Measurements from ENCODE around the gene PRDM16. TPM values are rescaled to one million over a fixed set of nuclear protein-coding genes. Genes with fewer than 3 reads are reported as not detected.

PRDM16 gene
- total RNA-seq, 1 donor from 2014 or later, result 5.6 TPM

- H3K4me3 ChIP-seq (ENCODE audit: low read depth, low read length), result no peak overlapping the region
- no peak for TF ChIP-seq CTCF (IDR thresholded peaks at IDR 0.05; ENCODE audit: insufficient read depth, low read length, poor library complexity, severe bottlenecking)
- no peak for DNase-seq (ENCODE audit: low read depth)
- peaks cover 30% of the 10 kb centered on the region for H3K27me3 ChIP-seq (ENCODE audit: control insufficient read depth, insufficient read depth, low read length)
- H3K36me3 ChIP-seq (ENCODE audit: control insufficient read depth, insufficient read depth, low read length), result no peaks in the 10 kb centered on the region
These were observed 135.7 kb downstream of the PRDM16 start for GRCh38 chr1:3204725-3205124.

- no peak for DNase-seq (ENCODE audit: low read depth)
- H3K36me3 ChIP-seq (ENCODE audit: control insufficient read depth, insufficient read depth, low read length), result no peaks in the 10 kb centered on the region
- peaks cover 33% of the 10 kb centered on the region for H3K27me3 ChIP-seq (ENCODE audit: control insufficient read depth, insufficient read depth, low read length)
- no peak overlapping the region for H3K4me3 ChIP-seq (ENCODE audit: low read depth, low read length)
- TF ChIP-seq CTCF (IDR thresholded peaks at IDR 0.05; ENCODE audit: insufficient read depth, low read length, poor library complexity, severe bottlenecking), result no peak
These were observed 136.8 kb downstream of the PRDM16 start for GRCh38 chr1:3205815-3206214.

GRCh38 chr1:3206696-3207095, 137.7 kb downstream of the PRDM16 start:
- no peaks in the 10 kb centered on the region for H3K36me3 ChIP-seq (ENCODE audit: control insufficient read depth, insufficient read depth, low read length)
- no peak overlapping the region for H3K4me3 ChIP-seq (ENCODE audit: low read depth, low read length)
- no peak for DNase-seq (ENCODE audit: low read depth)
- peaks cover 33% of the 10 kb centered on the region for H3K27me3 ChIP-seq (ENCODE audit: control insufficient read depth, insufficient read depth, low read length)
- no peak for TF ChIP-seq CTCF (IDR thresholded peaks at IDR 0.05; ENCODE audit: insufficient read depth, low read length, poor library complexity, severe bottlenecking)

- H3K4me3 ChIP-seq (ENCODE audit: low read depth, low read length), result no peak overlapping the region
- DNase-seq (ENCODE audit: low read depth), result no peak
These were observed 138.3 kb downstream of the PRDM16 start for GRCh38 chr1:3207217-3207848.

GRCh38 chr1:3208819-3209200, 139.8 kb downstream of the PRDM16 start:
- no peaks in the 10 kb centered on the region for H3K36me3 ChIP-seq (ENCODE audit: control insufficient read depth, insufficient read depth, low read length)
- DNase-seq (ENCODE audit: low read depth), result no peak
- H3K4me3 ChIP-seq (ENCODE audit: low read depth, low read length), result no peak overlapping the region
- no peak for TF ChIP-seq CTCF (IDR thresholded peaks at IDR 0.05; ENCODE audit: insufficient read depth, low read length, poor library complexity, severe bottlenecking)
- H3K27me3 ChIP-seq (ENCODE audit: control insufficient read depth, insufficient read depth, low read length), result peaks cover 38% of the 10 kb centered on the region

More at GRCh38 chr1:3207217-3207848, 138.3 kb downstream of the PRDM16 start:
- Histone ChIP-seq H3K27me3 (ENCODE audit: control insufficient read depth, insufficient read depth, low read length) (peaks cover 33% of the 10 kb centered on the region), H3K36me3 (ENCODE audit: control insufficient read depth, insufficient read depth, low read length) (no peaks in the 10 kb centered on the region)
- no peak for TF ChIP-seq CTCF (IDR thresholded peaks at IDR 0.05; ENCODE audit: insufficient read depth, low read length, poor library complexity, severe bottlenecking)

GRCh38 chr1:3209201-3209600, 140.2 kb downstream of the PRDM16 start:
- Histone ChIP-seq H3K4me3 (ENCODE audit: low read depth, low read length) (no peak overlapping the region), H3K27me3 (ENCODE audit: control insufficient read depth, insufficient read depth, low read length) (peaks cover 38% of the 10 kb centered on the region), H3K36me3 (ENCODE audit: control insufficient read depth, insufficient read depth, low read length) (no peaks in the 10 kb centered on the region)
- no peak for TF ChIP-seq CTCF (IDR thresholded peaks at IDR 0.05; ENCODE audit: insufficient read depth, low read length, poor library complexity, severe bottlenecking)
- no peak for DNase-seq (ENCODE audit: low read depth)

All from kidney epithelial cell (primary cell).